GM23338 (cell line): ENCODE results near the gene ARL4D. TPM values are rescaled to one million over a fixed set of nuclear protein-coding genes. Genes with fewer than 3 reads are reported as not detected.

Experiments
- ATAC-seq: fragments of 200-7000 bp; cut with Tn5 transposase; 3 replicates; pipeline ENCODE4 v1.9.1; 2020
- DNase-seq: peaks from one replicate; pipeline ENCODE4 v3.0.0-alpha.2; 2015; ENCODE audit warnings: low spot score
- H2AFZ ChIP-seq: fragments of 200-600 bp; sonication (generic); 2 replicates; pipeline ENCODE4 v1.8.0; 2016; ENCODE audit warnings: antibody characterized with exemption, mild to moderate bottlenecking, moderate library complexity
- H3F3A ChIP-seq: fragments of 200-600 bp; sonication (generic); replicated peaks from 2 replicates; pipeline ENCODE4 v1.8.0; 2017; ENCODE audit warnings: antibody characterized with exemption, mixed run types, low read depth
- H3K27ac ChIP-seq: fragments of 200-600 bp; sonication (generic); 2 replicates; pipeline ENCODE4 v1.6.1; 2016; ENCODE audit warnings: low read depth
- H3K27me3 ChIP-seq: fragments of 200-600 bp; sonication (generic); 2 replicates; pipeline ENCODE4 v1.8.0; 2016; ENCODE audit warnings: mild to moderate bottlenecking, mixed run types, moderate library complexity; ENCODE audit not compliant: insufficient read depth
- H3K36me3 ChIP-seq: fragments of 200-600 bp; sonication (generic); 2 replicates; pipeline ENCODE4 v1.8.0; 2016; ENCODE audit warnings: mild to moderate bottlenecking; ENCODE audit not compliant: insufficient read depth
- H3K4me1 ChIP-seq: fragments of 200-600 bp; sonication (generic); 2 replicates; pipeline ENCODE4 v1.8.0; 2016; ENCODE audit warnings: mild to moderate bottlenecking, moderate library complexity; ENCODE audit not compliant: insufficient read depth
- H3K4me2 ChIP-seq: fragments of 200-600 bp; sonication (generic); 2 replicates; pipeline ENCODE4 v1.7.1; 2017; ENCODE audit warnings: mixed run types
- H3K4me3 ChIP-seq: fragments of 200-600 bp; sonication (generic); 2 replicates; pipeline ENCODE4 v1.6.1; 2016; ENCODE audit warnings: mixed run types
- H3K79me2 ChIP-seq: fragments of 200-600 bp; sonication (generic); replicated peaks from 2 replicates; pipeline ENCODE4 v1.8.0; 2017; ENCODE audit warnings: mild to moderate bottlenecking; ENCODE audit not compliant: insufficient read depth
- H3K9me2 ChIP-seq: fragments of 200-600 bp; sonication (generic); 2 replicates; pipeline ENCODE4 v1.8.0; 2017; ENCODE audit not compliant: insufficient read depth
- H4K20me1 ChIP-seq: fragments of 200-600 bp; sonication (generic); replicated peaks from 2 replicates; pipeline ENCODE4 v1.8.0; 2017; ENCODE audit warnings: mild to moderate bottlenecking; ENCODE audit not compliant: insufficient read depth
- H3K27ac Mint-ChIP-seq: 2 replicates; pipeline ENCODE4 v1.8.0; 2020; ENCODE audit warnings: inconsistent platforms, mild to moderate bottlenecking, moderate library complexity, mixed read lengths
- H3K27me3 Mint-ChIP-seq: 3 replicates; pipeline ENCODE4 v1.8.0; 2022; ENCODE audit warnings: low read depth, mild to moderate bottlenecking, moderate library complexity, mixed read lengths, inconsistent platforms; ENCODE audit not compliant: insufficient read depth, poor library complexity
- H3K36me3 Mint-ChIP-seq: 3 replicates; pipeline ENCODE4 v1.8.0; 2021; ENCODE audit warnings: low read depth, mild to moderate bottlenecking, inconsistent platforms, moderate library complexity, mixed read lengths
- H3K4me1 Mint-ChIP-seq: 3 replicates; pipeline ENCODE4 v1.8.0; 2020; ENCODE audit warnings: mild to moderate bottlenecking, inconsistent platforms, mixed read lengths
- H3K4me3 Mint-ChIP-seq: 3 replicates; pipeline ENCODE4 v1.8.0; 2021; ENCODE audit warnings: moderate library complexity, mild to moderate bottlenecking, inconsistent platforms, mixed read lengths
- H3K9me3 Mint-ChIP-seq: 3 replicates; pipeline ENCODE4 v1.8.0; 2020; ENCODE audit warnings: moderate library complexity, mild to moderate bottlenecking, inconsistent platforms, mixed read lengths
- CREB1 ChIP-seq: fragments of 250-450 bp; sonication (Bioruptor Pico); IDR thresholded peaks from 2 replicates; pipeline ENCODE4 v1.5.0; 2020; ENCODE audit warnings: low read depth, mild to moderate bottlenecking, moderate library complexity
- CTCF ChIP-seq, 2 experiments: fragments of 200-600 bp in 1 of 2; sonication (generic) in 1 of 2; conservative IDR thresholded peaks; 2 replicates each; pipeline versions ENCODE4 v1.5.1 to v1.6.1; 2016 to 2017; ENCODE audit warnings: antibody characterized with exemption in 2 of 2, low read depth in 2 of 2, mild to moderate bottlenecking in 2 of 2, moderate library complexity in 1 of 2
- EZH2 ChIP-seq: fragments of 200-600 bp; sonication (generic); IDR thresholded peaks from one replicate; pipeline ENCODE4 v1.8.0; 2017; ENCODE audit warnings: antibody characterized with exemption, mild to moderate bottlenecking, low read depth; ENCODE audit not compliant: unreplicated experiment
- EZH2phosphoT487 ChIP-seq: fragments of 200-600 bp; sonication (generic); IDR thresholded peaks from one replicate; pipeline ENCODE4 v1.8.1; 2018; ENCODE audit warnings: antibody characterized with exemption; ENCODE audit not compliant: unreplicated experiment
- NANOG ChIP-seq: IDR thresholded peaks from 2 replicates; pipeline ENCODE4 v1.6.1; 2016; ENCODE audit warnings: antibody characterized with exemption, borderline replicate concordance
- STAT1 ChIP-seq: IDR thresholded peaks from one replicate; pipeline ENCODE4 v1.6.1; 2016; ENCODE audit warnings: antibody characterized with exemption; ENCODE audit not compliant: unreplicated experiment
- ZNF114 ChIP-seq: fragments of 250-450 bp; sonication (Bioruptor Pico); IDR thresholded peaks from 2 replicates; pipeline ENCODE4 v1.5.0; 2020; ENCODE audit warnings: mild to moderate bottlenecking, moderate library complexity
- ZNF331 ChIP-seq: fragments of 250-450 bp; sonication (Bioruptor Pico); IDR thresholded peaks from 2 replicates; pipeline ENCODE4 v1.5.0; 2020; ENCODE audit warnings: low read depth, mild to moderate bottlenecking, moderate library complexity
- ZNF462 ChIP-seq: fragments of 250-450 bp; sonication (Bioruptor Pico); IDR thresholded peaks from 2 replicates; pipeline ENCODE4 v1.5.0; 2020; ENCODE audit warnings: mild to moderate bottlenecking, moderate library complexity
- polyA plus RNA-seq: library from polyadenylated mRNA; unstranded; fragments of >200 nt; fragmentation: Nextera tagmentation; extraction: Ambion mirVana; gene quantifications from 2 replicates; pipeline ENCODE4 v1.2.1, GENCODE V29; 2016
- total RNA-seq: library from RNA; depleted of rRNA; stranded (reverse); fragments of >200 nt; shearing (Covaris generic); gene quantifications from 2 replicates; pipeline ENCODE4 v1.2.3, GENCODE V29; 2014

ARL4D gene
- total and polyA plus RNA-seq, 2 experiments from 2014 or later: 8.7 to 9.5 TPM

- H3K79me2 ChIP-seq: no peaks in the 10 kb centered on the region
- H3K9me3 Mint-ChIP-seq: no peaks in the 10 kb centered on the region
- H4K20me1 ChIP-seq: no peaks in the 10 kb centered on the region
- H3K27ac ChIP-seq: no peak overlapping the region
- peaks cover 3% of the 10 kb centered on the region for H3K27me3 Mint-ChIP-seq
- 0 out of 2 replicates have a peak, but pooled peaks cover 4% of the 10 kb centered on the region for H3K9me2 ChIP-seq
- no peak overlapping the region for H3K27ac Mint-ChIP-seq
- peak overlapping the region; percentile 29; the same call in 1 of the 2 replicates for H2AFZ ChIP-seq
- no peak for ATAC-seq
- no peaks in the 10 kb centered on the region for H3K36me3 Mint-ChIP-seq
- TF ChIP-seq EZH2phosphoT487: no peak
- DNase-seq: peak; percentile 19
- no peak overlapping the region for H3K4me3 Mint-ChIP-seq
- peaks cover 10% of the 10 kb centered on the region for H3K4me1 Mint-ChIP-seq
- no peaks in the 10 kb centered on the region for H3K27me3 ChIP-seq
- no peak overlapping the region for H3K4me3 ChIP-seq
- no peaks in the 10 kb centered on the region for H3K4me1 ChIP-seq
- no peak overlapping the region for H3K4me2 ChIP-seq
- no peaks in the 10 kb centered on the region for H3K36me3 ChIP-seq
- no peaks in the 10 kb centered on the region for H3F3A ChIP-seq
Observed at GRCh38 chr17:43431714-43432523, 33.1 kb downstream of the ARL4D start.

- Mint-ChIP-seq H3K27me3 (peaks cover 3% of the 10 kb centered on the region), H3K4me3 (no peak overlapping the region), H3K4me1 (peaks cover 16% of the 10 kb centered on the region), H3K9me3 (no peaks in the 10 kb centered on the region), H3K27ac (no peak overlapping the region), H3K36me3 (no peaks in the 10 kb centered on the region)
- H3K4me2 ChIP-seq: no peak overlapping the region
- H4K20me1 ChIP-seq: no peaks in the 10 kb centered on the region
- H3K27ac ChIP-seq: no peak overlapping the region
- H3K9me2 ChIP-seq: 0 out of 2 replicates have a peak, but pooled peaks cover 4% of the 10 kb centered on the region
- H3F3A ChIP-seq: no peaks in the 10 kb centered on the region
- H3K79me2 ChIP-seq: no peaks in the 10 kb centered on the region
- H3K4me1 ChIP-seq: no peaks in the 10 kb centered on the region
- H2AFZ ChIP-seq: no peak overlapping the region
- ATAC-seq: no peak
- no peaks in the 10 kb centered on the region for H3K27me3 ChIP-seq
- no peak for DNase-seq
- no peaks in the 10 kb centered on the region for H3K36me3 ChIP-seq
- H3K4me3 ChIP-seq: no peak overlapping the region
- no peak for TF ChIP-seq CREB1
- TF ChIP-seq ZNF114: no peak
- TF ChIP-seq ZNF462 (CRISPR knock-in tag): no peak
- no peak for TF ChIP-seq STAT1
- TF ChIP-seq CTCF (conservative IDR thresholded peaks at IDR 0.05; ENCODE audit: low read depth in 2 of 2): no peak
- TF ChIP-seq NANOG: no peak
- TF ChIP-seq ZNF331 (CRISPR knock-in tag): no peak
- no peak for TF ChIP-seq EZH2phosphoT487
- TF ChIP-seq EZH2: no peak
Observed at GRCh38 chr17:43434902-43435319, 36.1 kb downstream of the ARL4D start.
